Mucosa of stomach (tissue), 1 donor: ENCODE results near the gene OR6M1.

ENCODE experiments used
- H3K27me3 ChIP-seq: one replicate; pipeline ENCODE4 v1.7.0; 2013; ENCODE audit warnings: mild to moderate bottlenecking, low read length; ENCODE audit not compliant: control insufficient read depth, insufficient read depth
- H3K36me3 ChIP-seq: one replicate; pipeline ENCODE4 v1.7.0; 2013; ENCODE audit warnings: low read length; ENCODE audit not compliant: control insufficient read depth, insufficient read depth
- H3K4me1 ChIP-seq: one replicate; pipeline ENCODE4 v1.7.0; 2013; ENCODE audit warnings: mild to moderate bottlenecking, low read length; ENCODE audit not compliant: control insufficient read depth, insufficient read depth
- H3K4me3 ChIP-seq: one replicate; pipeline ENCODE4 v1.7.0; 2013; ENCODE audit warnings: low read length
- H3K9ac ChIP-seq: one replicate; pipeline ENCODE4 v1.7.0; 2013; ENCODE audit warnings: mild to moderate bottlenecking, low read length, moderate library complexity
- H3K9me3 ChIP-seq: one replicate; pipeline ENCODE4 v1.7.0; 2013; ENCODE audit warnings: mild to moderate bottlenecking, low read length, moderate library complexity; ENCODE audit not compliant: control insufficient read depth
- donor health status: Pancreatic carcinoma.

OR6M1 gene

DNA sequence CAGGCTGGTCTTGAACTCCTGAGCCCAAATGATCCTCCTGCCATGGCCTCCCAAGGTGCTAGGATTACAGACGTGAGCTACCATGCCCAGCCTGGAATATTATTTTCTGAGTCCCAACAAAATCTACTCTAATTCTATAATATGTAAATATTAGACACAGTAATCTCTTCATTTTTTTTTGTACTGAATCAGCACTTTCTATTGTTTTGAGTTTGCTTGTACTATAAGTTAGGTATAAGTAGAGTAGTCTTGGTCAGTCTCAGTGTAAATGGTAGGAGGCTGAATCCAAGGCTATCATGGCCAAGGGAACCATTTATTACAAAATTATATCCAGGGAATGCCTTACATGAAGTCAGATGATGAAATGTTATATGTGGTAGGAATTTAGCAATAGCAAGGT is 32.2 kb downstream of the OR6M1 start:
- no peaks in the 10 kb centered on the region for H3K9me3 ChIP-seq
- no peak overlapping the region for H3K4me3 ChIP-seq
- H3K9ac ChIP-seq: no peak overlapping the region
- no peaks in the 10 kb centered on the region for H3K27me3 ChIP-seq
- H3K36me3 ChIP-seq: no peaks in the 10 kb centered on the region
- H3K4me1 ChIP-seq: no peaks in the 10 kb centered on the region

DNA sequence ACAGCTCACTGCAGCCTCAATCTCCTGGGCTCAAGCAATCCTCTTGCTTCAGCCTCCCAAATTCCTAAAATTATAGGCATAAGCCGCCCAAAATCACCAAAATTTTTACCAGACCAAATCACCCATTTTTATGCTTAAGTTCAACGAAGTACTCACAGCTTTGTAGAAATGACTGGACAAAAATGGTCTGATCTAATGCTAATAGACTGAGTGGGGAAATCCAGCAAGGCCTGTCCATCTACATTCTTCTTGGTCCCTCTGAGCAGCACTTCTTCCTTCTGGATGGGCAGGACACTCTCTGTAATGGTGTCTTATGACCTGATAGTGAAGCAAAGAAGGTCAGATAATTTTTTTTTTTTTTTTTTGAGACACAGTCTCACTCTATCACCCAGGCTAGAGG is 33.1 kb downstream of the OR6M1 start:
- Histone ChIP-seq H3K9ac (no peak overlapping the region), H3K9me3 (no peaks in the 10 kb centered on the region), H3K27me3 (no peaks in the 10 kb centered on the region), H3K36me3 (no peaks in the 10 kb centered on the region), H3K4me3 (no peak overlapping the region), H3K4me1 (no peaks in the 10 kb centered on the region)

DNA sequence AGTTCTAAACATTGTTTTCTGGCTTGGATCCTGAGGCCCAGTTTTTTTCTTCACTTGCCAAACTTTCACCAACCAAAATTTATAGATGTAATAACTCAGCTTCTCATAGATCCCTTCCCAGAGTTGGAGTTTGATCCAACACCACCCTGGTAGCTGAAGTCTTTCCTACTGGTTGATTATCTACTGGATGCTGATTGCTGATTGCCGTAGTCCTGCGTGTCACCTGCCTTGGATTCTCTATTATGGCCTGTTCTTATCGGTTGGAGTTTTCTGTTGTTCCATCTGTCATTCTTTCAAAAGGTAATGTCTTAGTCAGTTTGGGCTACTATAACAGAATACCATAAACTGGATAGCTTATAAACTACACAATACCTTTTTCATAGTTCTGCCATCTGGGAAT is 34.5 kb downstream of the OR6M1 start:
- Histone ChIP-seq H3K9ac (no peak overlapping the region), H3K9me3 (no peaks in the 10 kb centered on the region), H3K4me1 (no peaks in the 10 kb centered on the region), H3K36me3 (no peaks in the 10 kb centered on the region), H3K4me3 (no peak overlapping the region), H3K27me3 (no peaks in the 10 kb centered on the region)

DNA sequence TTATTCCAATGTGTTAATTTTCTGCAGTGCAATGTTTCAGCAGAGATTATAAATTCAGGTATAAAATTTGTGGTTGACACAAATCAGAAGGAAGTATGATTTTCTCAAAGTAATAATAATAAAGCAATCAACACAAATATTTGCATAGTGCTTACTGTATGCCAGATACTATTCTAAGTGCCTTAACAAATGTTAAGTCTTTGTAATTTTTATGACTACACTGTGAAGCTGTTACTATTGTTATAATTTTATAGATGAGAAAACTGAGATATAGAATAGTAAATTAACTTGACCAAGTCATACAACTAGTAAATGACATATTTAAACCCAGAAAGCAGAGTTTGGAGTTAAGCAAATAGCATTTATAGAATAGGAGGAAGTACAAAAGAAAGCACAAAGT is 35.4 kb downstream of the OR6M1 start:
- Histone ChIP-seq H3K27me3 (no peaks in the 10 kb centered on the region), H3K9ac (no peak overlapping the region), H3K4me3 (no peak overlapping the region), H3K36me3 (no peaks in the 10 kb centered on the region), H3K9me3 (no peaks in the 10 kb centered on the region), H3K4me1 (no peaks in the 10 kb centered on the region)

DNA sequence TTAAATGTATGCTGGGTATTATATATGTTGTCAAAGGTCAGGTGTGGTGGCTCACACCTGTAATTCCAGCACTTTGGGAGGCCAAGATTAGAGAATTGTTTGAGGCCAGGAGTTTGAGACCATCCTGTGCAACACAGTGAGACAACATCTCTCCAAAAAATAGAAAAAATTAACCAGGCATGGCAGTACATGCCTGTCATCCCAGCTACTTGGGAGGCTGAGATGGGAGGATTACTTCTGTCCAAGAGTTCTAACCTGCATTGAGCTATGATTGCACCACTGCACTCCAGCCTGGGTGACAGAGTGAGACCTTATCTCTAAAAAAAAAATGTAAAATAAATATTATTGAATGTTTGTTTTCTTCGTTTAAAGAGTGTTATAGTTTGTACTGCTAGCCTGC is 40.5 kb downstream of the OR6M1 start:
- Histone ChIP-seq H3K4me3 (no peak overlapping the region), H3K27me3 (no peaks in the 10 kb centered on the region), H3K36me3 (no peaks in the 10 kb centered on the region), H3K9me3 (no peaks in the 10 kb centered on the region), H3K9ac (no peak overlapping the region), H3K4me1 (no peaks in the 10 kb centered on the region)

DNA sequence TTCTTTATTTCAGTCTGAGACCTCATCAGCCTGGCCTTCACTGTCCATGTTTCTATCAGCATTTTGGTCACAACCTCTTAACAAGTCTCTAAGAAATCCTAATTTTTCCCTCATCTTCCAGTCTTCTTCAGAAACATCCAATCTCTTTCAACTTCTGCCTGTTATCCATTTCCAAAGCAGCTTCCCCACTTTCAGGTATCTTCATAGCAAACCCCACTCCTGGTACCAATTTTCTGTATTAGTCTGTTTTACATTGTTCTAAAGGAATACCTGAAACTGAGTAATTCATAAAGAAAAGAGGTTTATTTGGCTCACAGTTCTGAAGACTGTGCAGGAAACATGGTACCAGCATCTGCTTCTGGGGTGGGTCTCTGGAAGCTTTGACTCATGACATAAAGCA is 43.7 kb downstream of the OR6M1 start:
- Histone ChIP-seq H3K27me3 (no peaks in the 10 kb centered on the region), H3K9me3 (no peaks in the 10 kb centered on the region), H3K4me3 (no peak overlapping the region), H3K9ac (no peak overlapping the region), H3K4me1 (no peaks in the 10 kb centered on the region), H3K36me3 (no peaks in the 10 kb centered on the region)

DNA sequence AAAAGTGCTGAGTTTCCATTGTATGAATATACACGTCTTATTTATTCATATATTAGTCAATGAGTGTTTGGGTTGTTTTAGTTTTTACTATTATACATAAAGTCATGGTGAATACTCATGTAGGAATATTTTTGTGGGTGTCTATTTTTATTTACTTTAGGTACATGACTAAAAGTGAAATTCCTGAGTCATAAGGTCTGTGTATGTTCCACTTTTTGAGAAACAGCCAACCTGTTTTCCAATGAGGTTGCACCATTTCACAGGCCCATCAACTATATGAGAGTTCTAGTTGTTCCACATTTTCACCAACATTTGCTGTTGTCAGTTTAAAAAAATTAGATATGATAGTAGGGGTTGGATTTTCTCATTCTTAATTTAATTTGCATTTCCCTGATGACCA is 45.3 kb downstream of the OR6M1 start:
- H3K27me3 ChIP-seq: no peaks in the 10 kb centered on the region
- no peaks in the 10 kb centered on the region for H3K36me3 ChIP-seq
- H3K4me1 ChIP-seq: no peaks in the 10 kb centered on the region
- H3K4me3 ChIP-seq: no peak overlapping the region
- H3K9me3 ChIP-seq: no peaks in the 10 kb centered on the region
- H3K9ac ChIP-seq: no peak overlapping the region

DNA sequence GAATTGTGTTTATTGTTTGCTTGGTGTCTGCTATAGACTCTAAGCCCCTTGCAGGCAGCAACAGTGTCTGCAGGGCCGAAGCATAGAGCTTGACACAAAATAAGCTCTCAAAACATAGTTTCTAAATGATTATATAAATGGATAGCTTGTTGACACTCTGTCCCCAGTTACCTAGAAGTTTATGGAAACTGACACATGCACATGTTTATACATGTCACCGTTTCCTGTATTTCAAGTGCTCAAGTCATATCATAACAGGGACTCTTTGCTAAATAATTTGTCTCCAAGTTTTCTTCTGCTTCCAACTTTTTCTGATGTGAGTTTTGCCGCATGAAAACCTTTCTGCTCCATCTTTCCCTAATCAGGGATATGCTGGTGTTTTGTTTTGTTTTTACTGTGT is 48.2 kb downstream of the OR6M1 start:
- Histone ChIP-seq H3K36me3 (no peaks in the 10 kb centered on the region), H3K4me1 (no peaks in the 10 kb centered on the region), H3K9ac (no peak overlapping the region), H3K4me3 (no peak overlapping the region), H3K9me3 (no peaks in the 10 kb centered on the region), H3K27me3 (no peaks in the 10 kb centered on the region)

DNA sequence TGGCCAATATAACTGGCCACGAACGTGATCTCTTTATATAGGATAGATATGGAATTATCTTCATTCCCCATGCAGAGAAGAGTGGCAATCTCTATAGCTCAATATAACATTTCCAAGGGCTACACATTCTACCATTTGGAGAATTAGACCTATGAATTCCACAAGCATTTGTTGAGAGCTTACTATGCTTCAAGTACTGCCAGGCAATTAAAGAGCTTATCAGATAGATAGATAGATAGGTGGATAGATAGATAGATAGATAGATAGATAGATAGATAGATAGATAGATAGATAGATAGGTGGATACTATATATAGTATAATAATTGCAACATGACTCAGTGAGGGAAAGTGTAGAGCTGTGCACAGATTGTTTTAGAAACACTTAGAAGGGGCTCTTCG is 50.3 kb downstream of the OR6M1 start:
- Histone ChIP-seq H3K9ac (no peak overlapping the region), H3K27me3 (no peaks in the 10 kb centered on the region), H3K36me3 (no peaks in the 10 kb centered on the region), H3K4me3 (no peak overlapping the region), H3K4me1 (peaks cover 10% of the 10 kb centered on the region), H3K9me3 (no peaks in the 10 kb centered on the region)
